Measurements from ENCODE around the gene ATP1A4.
A peak's percentile ranks its signal among the peaks of the same experiment; 100 is the strongest.

DNA sequence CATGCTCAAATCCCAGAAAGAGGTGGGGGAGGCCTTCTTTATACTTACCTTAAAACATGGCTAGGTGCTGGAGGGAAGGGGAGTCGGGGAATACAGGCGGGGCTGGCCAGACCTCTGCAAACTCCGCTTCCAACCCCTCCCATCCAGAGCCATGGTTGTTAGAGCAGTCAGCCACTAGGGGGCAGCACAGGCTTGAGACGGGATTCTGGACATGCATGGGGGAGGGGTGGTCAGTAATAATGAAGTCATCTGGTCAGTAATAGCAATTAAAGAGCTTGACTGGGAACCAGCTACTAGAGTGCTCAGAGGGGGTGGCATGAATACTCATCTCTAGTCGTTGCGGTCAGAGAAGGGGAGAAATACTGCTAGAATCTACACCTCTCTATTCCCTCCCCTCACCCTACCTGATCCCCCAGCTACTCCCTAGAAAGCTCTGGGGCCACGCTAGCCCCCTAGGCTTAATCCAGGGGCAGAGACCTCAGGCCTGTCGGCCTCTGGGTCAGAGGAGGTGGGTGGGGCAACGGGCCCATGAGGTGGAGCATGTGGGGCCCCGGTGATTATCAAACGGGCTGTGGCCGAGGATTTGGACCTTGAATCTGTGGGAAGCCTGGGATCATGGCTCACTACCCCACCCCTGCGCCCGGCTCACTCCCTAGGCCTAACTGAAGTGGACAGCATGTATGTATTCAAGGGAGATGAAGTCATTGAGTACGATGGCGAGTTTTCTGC is 41.9 kb downstream of the ATP1A4 start:
- TF ChIP-seq, protein P1, sequence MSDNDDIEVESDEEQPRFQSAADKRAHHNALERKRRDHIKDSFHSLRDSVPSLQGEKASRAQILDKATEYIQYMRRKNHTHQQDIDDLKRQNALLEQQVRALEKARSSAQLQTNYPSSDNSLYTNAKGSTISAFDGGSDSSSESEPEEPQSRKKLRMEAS (IDR thresholded peaks at IDR 0.05): peak; percentile 43; the same call in 1 of the 2 replicates
- TF ChIP-seq POLR2A (IDR thresholded peaks at IDR 0.05; ENCODE audit: control extremely low read depth in 1 of 2, low read depth in 2 of 2, low read length in 2 of 2) (no peak), ASH2L (IDR thresholded peaks at IDR 0.05; ENCODE audit: low read length) (peak; percentile 81), NRF1 (IDR thresholded peaks at IDR 0.05; ENCODE audit: low read depth, low read length) (no peak), EZH2 (IDR thresholded peaks at IDR 0.05; ENCODE audit: low read depth, low read length, severe bottlenecking) (no peak), KDM1A (IDR thresholded peaks at IDR 0.05; ENCODE audit: borderline replicate concordance, low read length) (no peak), ATF2 (IDR thresholded peaks at IDR 0.05; ENCODE audit: low read length) (peak; percentile 97), TCF12 (IDR thresholded peaks at IDR 0.05; ENCODE audit: low read depth, low read length) (no peak), CTCF (IDR thresholded peaks at IDR 0.05; ENCODE audit: control extremely low read depth in 1 of 3, insufficient read depth in 1 of 3, low read depth in 1 of 3, low read length in 3 of 3) (peak; percentile 94 to 95 (median 94)), HDAC2 (IDR thresholded peaks at IDR 0.05; ENCODE audit: borderline replicate concordance in 1 of 2, low read depth in 2 of 2, low read length in 2 of 2) (no peak), EP300 (IDR thresholded peaks at IDR 0.05; ENCODE audit: borderline replicate concordance in 1 of 2, low read depth in 2 of 2, low read length in 2 of 2) (no peak), FOSL1 (IDR thresholded peaks at IDR 0.05; ENCODE audit: insufficient read depth, low read depth, low read length) (no peak)
